Ishikawa (cell line): ENCODE measurements around the gene GSDMA.

Experiments used
- CEBPB ChIP-seq: IDR thresholded peaks from 2 replicates; pipeline ENCODE4 v1.6.1; 2012
- CREB1 ChIP-seq: IDR thresholded peaks from 2 replicates; pipeline ENCODE4 v1.6.1; 2012; ENCODE audit warnings: low read depth
- EP300 ChIP-seq: IDR thresholded peaks from 2 replicates; pipeline ENCODE4 v1.6.1; 2012; ENCODE audit warnings: borderline replicate concordance
- FOXM1 ChIP-seq: IDR thresholded peaks from 2 replicates; pipeline ENCODE4 v1.6.1; 2012; ENCODE audit warnings: low read depth, borderline replicate concordance
- MAX ChIP-seq: IDR thresholded peaks from 2 replicates; pipeline ENCODE4 v1.6.1; 2012
- NFIC ChIP-seq: IDR thresholded peaks from 2 replicates; pipeline ENCODE4 v1.6.1; 2012
- RAD21 ChIP-seq: IDR thresholded peaks from 2 replicates; pipeline ENCODE4 v1.6.1; 2012; ENCODE audit warnings: low read depth
- TAF1 ChIP-seq: IDR thresholded peaks from 2 replicates; pipeline ENCODE4 v1.6.1; 2012; ENCODE audit warnings: low read depth, mild to moderate bottlenecking
- TCF12 ChIP-seq: IDR thresholded peaks from 2 replicates; pipeline ENCODE4 v1.6.1; 2012; ENCODE audit warnings: low read depth
- TEAD4 ChIP-seq: IDR thresholded peaks from 2 replicates; pipeline ENCODE4 v1.6.1; 2012
- USF1 ChIP-seq: IDR thresholded peaks from 2 replicates; pipeline ENCODE4 v1.6.1; 2012
- YY1 ChIP-seq: IDR thresholded peaks from 2 replicates; pipeline ENCODE4 v1.6.1; 2012; ENCODE audit warnings: low read depth
- ZBTB7A ChIP-seq: IDR thresholded peaks from 2 replicates; pipeline ENCODE4 v1.6.1; 2012; ENCODE audit warnings: low read depth
- TF ChIP-seq, protein P1 (sequence below): IDR thresholded peaks from 2 replicates; pipeline ENCODE4 v1.6.1; 2012; ENCODE audit warnings: low read depth, mild to moderate bottlenecking

GRCh38 chr17:40015005-40015997 is 52.5 kb downstream of the GSDMA start, which contains the start of gene CSF3:
- TF ChIP-seq CEBPB (no peak), RAD21 (no peak), TAF1 (no peak), EP300 (no peak), TCF12 (no peak), MAX (no peak), CREB1 (no peak), NFIC (no peak), YY1 (no peak), FOXM1 (no peak), ZBTB7A (no peak), USF1 (no peak), TEAD4 (no peak)
- TF ChIP-seq, protein P1, sequence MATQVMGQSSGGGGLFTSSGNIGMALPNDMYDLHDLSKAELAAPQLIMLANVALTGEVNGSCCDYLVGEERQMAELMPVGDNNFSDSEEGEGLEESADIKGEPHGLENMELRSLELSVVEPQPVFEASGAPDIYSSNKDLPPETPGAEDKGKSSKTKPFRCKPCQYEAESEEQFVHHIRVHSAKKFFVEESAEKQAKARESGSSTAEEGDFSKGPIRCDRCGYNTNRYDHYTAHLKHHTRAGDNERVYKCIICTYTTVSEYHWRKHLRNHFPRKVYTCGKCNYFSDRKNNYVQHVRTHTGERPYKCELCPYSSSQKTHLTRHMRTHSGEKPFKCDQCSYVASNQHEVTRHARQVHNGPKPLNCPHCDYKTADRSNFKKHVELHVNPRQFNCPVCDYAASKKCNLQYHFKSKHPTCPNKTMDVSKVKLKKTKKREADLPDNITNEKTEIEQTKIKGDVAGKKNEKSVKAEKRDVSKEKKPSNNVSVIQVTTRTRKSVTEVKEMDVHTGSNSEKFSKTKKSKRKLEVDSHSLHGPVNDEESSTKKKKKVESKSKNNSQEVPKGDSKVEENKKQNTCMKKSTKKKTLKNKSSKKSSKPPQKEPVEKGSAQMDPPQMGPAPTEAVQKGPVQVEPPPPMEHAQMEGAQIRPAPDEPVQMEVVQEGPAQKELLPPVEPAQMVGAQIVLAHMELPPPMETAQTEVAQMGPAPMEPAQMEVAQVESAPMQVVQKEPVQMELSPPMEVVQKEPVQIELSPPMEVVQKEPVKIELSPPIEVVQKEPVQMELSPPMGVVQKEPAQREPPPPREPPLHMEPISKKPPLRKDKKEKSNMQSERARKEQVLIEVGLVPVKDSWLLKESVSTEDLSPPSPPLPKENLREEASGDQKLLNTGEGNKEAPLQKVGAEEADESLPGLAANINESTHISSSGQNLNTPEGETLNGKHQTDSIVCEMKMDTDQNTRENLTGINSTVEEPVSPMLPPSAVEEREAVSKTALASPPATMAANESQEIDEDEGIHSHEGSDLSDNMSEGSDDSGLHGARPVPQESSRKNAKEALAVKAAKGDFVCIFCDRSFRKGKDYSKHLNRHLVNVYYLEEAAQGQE, result no peak
